ENCODE data around the gene ATL1.
"Not testable (repeated sequence)": the region's sequence is repeated elsewhere in the genome, so short reads cannot be mapped to it uniquely, and the experiment has no call there.

Gene ATL1

DNA sequence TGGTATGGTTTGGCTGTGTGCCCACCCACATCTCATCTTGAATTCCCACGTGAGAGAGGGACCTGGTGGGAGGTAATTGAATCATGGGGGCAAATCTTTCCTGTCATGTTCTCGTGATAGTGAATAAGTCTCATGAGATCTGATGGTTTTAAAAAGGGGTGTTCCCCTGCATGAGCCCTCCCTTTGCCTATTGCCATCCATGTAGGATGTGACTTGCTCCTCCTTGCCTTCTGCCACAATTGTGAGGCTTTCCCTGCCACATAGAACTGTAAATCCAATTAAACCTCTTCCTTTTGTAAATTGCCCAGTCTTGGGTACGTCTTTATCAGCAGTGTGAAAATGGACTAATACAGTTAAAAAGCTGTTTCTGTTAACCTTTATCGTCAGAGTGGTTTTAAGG, 21.9 kb upstream of the ATL1 start:
- DNase-seq, result not testable (repeated sequence)

DNA sequence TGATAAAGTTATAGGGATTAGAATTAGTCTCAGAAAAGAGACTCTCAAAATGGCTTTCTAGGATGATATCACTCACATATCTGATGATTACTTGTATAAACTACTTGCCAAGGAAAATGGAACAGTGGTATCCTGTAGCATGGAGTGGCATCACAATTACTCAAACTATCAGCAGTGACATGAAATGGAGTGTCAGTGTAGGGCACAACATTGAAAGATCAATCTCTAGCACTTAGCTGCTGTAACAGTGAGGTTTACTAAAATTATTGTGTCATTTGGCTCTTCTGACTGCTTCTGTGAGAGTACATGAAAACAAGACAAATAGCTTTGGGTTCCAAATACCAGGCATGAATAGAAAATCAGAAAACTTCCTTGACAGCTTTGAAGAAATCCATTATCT, 20.9 kb upstream of the ATL1 start:
- no peak for DNase-seq

DNA sequence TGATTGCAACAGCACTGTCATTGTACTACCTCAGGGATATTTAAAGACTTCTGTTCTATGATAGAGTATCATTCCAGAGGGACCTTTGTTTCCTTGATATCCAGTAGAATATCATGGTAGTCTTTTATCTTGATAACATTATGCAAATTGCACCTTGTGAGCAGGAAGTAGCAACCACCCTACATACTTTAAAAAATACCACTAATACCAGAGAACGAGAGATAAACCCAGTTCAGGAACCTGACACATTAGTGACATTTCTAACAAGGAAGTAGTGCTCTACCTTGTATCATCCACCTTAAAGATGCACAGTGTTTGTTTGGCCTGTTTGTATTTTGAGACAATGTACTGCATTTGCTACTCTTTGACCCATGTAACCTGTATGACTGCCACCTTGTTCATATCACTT, 18.8 kb upstream of the ATL1 start:
- no peak for DNase-seq

DNA sequence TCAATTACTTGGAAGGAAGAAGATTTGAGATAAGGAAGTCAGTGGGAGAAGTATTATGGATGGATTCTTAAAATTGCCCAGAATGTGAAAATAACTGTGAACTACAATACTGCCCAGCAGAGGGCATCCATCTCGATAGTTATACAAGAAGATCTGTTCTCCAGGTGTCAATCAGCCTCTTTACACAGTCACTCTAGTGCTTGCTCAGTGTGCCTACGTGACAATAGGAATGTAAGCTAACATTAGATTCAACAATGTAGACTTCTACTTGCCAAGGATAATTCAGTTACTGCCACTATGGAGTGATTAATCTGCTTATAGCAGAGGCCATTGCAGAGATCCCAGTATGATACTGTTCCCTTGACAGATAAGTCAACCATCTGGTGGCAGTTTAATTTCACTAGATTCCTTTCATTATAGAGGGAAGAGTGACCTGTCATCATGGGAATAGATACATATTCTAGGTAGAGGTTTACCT, 17.0 kb upstream of the ATL1 start:
- DNase-seq, result peak; percentile 21 to 65

DNA sequence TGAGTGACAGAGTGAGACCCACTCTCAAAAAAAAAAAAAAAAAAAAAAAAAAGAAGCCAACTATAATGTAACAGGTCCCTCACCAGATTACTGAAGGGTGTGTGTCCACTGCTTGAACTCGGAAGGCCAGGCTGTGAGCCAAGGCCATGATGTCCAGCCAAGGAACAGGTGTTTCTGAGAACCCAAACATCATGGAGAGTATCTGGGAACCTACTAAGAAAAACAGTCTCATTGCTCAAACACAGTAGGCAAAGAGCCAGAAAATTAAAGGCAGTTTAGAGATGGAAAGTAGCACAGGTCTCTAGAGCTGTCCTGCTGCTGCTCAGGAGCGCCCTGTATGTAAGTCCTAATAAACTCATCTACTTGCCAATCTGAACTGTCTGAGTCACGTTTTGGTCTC, 15.0 kb upstream of the ATL1 start:
- DNase-seq, result no peak

DNA sequence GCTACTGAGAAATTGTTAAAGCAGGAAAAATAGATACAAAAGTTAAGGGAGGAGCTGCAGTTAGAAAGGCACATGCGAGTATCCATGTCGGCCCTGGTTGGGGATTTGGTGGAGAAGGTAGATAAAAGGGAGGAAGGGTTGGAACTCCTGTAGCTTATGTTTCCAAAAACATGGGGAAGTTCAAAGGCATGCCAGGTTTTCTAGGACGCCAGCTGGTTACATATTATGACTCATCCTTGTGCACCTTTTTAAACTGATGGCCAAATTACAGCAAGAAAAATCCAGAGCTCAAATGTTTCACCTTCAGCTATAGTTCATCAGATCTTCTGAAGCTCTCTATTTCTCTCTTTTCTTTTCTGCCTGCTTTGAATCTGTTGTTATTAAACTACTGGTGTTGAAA, 14.3 kb upstream of the ATL1 start:
- DNase-seq, result no peak

DNA sequence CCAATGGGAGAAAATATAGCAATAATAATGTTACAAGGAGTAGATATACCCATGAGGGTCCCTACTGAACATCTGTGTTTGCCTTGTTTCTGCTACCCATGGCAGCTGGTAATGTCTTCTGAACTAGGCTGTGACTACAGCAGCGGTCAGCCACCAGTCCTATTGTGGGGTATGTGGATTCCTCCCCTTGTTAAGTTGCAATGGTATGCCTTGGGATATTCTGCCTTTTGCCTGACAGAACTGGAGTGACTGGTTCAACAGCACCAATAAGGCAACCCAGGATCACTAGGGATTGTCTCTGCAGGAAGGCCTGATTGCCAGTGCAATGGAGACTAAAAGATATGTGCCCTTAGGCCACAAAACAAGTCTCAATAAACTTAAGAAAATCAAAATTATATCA, 9.7 kb upstream of the ATL1 start:
- DNase-seq, result no peak

DNA sequence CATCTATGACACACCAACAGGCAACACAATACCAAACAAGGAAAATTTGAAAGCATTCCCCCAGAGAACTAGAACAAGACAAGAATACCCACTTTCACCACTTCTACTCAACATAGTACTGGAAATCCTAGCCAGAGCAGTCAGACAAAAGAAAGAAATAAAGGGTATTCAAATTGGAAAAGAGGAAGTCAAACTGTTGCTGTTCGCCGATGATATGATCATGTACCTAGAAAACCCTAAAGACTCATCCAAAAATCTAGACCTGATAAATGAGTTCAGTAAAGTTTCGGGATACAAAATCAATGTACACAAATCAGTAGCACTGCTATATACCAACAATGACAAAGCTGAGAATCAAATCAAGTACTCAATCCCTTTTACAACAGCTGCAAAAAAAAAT, 8.1 kb upstream of the ATL1 start:
- no peak for DNase-seq

DNA sequence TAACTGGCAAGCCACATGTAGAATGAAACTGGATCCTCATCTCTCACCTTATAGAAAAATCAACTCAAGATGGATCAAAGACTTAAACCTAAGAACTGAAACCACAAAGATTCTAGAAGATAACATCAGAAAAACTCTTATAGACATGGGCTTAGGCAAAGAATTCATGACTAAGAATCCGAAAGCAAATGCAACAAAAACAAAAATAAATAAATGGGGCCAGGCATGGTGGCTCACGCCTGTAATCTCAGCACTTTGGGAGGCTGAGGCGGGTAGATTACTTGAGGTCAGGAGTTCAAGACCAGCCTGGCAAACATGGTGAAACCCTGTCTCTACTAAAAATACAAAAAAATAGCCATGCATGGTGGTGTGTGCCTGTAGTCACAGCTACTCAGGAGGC, 7.1 kb upstream of the ATL1 start:
- not testable (repeated sequence) for DNase-seq

DNA sequence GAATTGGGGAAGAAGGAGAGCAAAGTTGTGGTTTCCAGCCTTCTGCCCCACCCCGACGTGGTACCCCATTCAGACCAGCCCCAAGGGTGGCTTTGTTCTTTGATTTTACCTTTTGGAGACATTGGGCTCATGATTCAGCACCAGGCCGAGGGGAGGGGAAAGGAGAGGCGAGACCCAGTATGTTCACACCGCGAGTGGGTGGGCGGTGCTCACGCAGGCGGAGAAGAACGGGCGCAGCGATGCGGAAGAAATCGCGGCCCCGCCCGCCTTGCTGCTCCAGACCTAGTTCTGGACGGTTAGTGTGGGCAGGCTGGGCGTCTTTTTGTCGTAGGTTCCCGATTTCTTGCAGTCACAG, 963 bp downstream of the ATL1 start:
- peak; percentile 52 to 58 for DNase-seq

DNA sequence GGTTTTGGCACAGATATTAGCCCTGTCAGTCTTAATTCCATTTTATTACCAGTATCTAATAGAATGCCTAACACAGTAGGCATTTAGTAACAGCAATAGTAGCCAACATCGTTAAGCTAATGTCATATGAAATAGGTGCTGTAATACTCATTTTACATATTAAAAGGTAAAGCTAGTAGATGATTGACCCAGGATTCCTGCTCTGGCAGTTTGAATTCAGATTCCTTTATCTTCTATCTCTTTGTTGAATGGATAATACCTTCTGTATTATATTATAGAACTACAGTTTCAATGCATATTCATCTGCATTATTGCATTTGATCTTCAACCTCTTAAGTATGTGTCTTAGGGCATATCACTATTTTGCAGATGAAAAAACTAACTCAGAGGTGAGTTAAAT, 2.9 kb downstream of the ATL1 start:
- no peak for DNase-seq

DNA sequence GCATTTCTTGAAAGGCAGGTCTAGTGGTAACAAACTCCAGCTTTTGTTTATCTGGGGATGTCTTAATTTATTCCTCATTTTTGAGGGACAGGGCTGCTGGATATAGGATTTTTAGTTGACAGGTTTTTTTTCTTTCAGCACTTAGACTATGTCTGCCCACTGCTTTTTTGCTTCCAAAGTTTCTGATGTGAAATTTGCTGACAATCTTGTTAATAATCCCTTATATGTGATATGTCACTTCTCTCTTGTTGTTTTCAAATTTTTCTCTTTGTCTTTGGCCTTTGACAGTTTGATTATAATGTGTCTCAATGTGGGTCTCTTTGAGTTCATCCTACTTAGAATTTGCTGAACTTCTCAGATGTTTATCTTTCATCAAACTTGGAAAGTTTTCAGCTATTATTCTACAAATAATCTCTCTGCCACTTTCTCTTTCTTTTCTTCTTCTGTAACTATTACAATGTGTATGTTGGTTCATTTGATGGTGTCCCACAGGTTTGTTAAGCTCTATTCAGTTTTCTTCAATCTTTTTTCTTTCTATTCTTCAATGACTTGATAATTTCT, 9.8 kb downstream of the ATL1 start:
- no peak for DNase-seq

DNA sequence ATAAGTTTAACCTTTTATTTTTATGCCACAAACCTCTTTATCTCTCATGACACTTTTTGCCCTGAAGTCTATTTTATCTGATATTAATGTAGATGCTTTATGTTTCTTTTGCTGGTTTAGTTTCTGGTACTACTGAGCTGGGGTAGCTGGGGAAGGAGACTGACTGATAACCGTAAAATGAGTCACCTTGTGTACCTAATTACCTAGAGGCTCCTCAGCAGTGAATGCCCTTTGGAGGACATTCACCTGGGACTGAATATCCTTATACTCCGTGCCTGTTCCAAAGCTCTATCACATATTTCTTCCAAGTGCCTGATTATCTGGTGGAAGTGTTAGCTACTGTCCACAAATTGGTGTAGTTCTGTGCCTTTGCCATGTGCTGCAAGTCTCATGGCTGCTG, 13.9 kb downstream of the ATL1 start:
- no peak for DNase-seq

DNA sequence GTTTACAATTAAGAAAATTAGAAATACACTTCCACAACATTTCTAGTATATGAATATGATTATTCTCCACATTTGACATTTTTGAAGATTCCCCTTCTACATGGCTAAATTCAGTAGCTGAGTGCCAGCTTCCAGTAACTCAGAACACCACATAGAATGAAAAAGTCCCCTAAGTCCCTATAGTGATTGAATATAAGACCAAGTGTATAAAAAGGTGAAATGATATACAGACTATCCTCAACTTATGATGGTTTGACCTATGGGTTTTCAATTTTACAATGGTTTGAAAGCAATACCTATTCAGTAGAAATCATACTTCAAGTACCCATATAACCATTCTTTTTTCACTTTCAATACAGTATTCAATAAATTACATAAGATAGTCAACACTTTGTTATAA, 15.8 kb downstream of the ATL1 start:
- DNase-seq, result no peak

DNA sequence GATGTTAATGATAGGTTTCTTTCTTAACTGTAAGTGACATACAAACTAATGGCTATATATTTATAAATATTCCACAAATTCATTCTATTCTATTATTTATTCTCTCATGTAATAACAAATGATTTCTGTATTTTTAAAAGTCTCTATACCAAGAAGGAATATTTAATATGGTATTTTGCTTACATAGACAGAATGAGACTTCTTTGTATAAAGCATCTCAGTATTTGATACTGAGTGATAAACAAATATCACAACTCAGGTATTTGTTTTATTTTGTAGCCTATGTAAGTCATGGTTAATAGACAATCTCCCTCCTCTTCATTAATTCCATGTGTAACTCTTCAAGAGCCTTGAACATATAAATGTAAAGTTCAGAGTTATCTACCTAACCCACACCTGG, 18.0 kb downstream of the ATL1 start:
- no peak for DNase-seq

DNA sequence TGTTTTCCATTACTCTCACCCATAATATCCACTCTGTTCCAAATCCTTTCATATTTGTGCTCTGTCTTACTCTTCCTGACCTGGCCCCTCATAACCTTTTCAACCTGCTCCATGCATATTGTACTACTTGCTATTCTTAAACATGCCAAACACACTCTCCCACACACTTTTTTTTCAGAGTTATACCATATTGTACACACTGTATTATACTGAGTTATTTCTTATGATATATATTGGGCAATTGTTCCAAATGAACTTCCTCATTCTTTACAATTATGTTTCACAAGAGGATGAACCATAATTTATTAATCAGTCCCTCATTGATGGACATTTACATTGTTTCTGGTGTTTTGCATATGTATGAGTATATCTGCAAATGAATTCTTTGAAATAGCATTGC, 18.5 kb downstream of the ATL1 start:
- DNase-seq, result no peak

DNA sequence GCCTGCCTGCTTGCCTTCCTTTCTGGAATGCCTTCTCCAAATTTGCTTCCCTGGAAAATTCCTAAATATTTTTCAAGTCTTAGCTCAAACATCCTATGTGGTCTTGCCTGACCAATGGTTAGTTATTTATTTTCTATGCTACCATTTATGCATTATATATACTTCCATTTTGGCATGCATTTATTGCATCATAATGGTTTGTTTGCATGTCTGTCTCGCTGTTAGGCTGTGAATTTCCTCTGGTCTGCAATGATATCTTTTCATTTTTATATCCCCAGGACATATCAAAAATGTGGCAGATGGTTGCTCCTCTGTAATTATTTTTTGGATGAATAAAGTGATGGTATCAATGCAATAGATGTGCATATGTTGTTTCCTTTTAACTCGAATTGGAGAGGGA, 30.5 kb downstream of the ATL1 start:
- DNase-seq, result no peak

DNA sequence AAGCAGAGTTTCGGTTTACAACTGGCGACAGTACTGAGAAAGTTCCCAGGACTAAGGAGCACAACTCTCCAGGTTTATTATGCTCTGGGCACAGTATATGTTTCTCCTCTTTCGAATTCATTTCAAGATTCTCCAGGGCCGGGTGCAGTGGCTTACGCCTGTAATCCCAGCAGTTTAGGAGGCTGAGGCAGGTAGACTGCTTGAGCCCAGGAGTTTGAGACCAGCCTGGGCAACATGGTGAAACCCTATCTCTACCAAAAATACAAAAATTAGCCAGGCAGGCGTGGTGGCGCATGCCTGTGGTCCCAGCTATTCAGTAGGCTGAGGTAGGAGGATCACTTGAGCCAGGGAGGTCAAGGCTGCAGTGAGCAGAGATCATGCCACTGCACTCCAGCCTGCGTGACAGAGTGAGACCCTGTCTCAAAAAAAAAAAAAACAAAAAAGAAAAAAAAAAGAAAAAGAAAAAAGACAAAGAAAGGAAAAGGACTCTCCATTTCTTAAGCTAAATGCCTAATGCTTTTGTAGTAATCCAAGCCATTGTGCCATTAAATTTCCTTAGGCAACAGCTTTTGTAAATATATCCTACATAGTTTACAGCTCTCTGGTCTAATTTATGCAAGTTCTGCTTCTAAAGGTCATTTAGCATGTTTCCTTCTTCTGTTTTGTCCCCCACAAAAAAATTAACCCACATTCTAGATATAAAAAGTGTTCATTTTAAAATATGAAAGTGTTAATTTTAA, 34.8 kb downstream of the ATL1 start:
- DNase-seq, result no peak

DNA sequence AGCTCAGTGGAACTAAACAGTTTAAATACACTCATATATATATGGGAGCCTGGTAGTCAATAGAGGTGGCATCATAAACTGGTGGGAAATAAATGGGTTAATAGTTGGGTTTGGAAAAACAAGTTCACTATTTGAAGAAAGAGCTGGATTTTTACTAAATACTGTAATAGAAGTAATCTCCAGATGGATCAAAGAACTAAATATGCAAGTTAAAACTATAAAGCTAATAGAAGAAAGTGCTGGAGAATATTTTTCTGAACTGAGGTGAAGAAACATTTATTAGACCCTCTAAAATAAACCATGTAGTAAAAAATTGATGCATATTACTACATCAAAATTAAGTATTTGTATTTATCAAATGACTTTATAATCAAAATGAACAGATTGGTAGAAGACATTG, 38.8 kb downstream of the ATL1 start:
- no peak for DNase-seq

DNA sequence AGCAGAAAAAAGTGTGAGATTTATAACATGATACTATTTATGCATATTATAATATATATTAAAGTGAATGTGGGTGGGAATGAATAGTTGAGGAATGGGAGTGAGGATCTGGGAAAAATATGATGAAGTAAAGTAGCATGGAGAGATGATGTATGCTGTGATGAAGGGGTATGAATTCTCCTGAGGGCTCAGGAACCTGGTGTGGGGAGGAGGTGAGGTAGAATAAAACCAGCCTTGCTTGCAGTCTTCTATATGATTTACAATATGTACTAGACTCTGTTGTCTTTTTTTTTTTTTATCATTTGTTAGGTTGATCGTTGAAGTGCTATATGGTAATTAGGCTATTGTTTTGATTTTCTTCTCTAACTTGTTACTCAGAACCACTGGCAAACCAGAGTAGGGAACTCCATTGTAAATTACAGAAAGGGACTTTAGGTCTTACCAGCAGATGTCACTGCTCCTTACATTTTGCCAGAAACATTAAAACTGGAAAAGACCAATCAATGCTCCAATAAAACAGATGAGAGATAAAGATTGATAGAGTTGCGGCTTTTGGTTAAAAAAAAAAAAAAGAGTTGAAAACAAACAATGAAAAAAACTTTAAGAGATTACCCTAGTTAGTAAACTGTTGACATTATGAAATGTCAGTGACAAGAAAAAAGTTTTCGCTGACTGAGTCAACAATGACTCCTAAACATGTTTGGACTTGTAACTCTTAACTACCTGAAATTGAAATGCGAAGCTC, 39.9 kb downstream of the ATL1 start:
- DNase-seq, result no peak

DNA sequence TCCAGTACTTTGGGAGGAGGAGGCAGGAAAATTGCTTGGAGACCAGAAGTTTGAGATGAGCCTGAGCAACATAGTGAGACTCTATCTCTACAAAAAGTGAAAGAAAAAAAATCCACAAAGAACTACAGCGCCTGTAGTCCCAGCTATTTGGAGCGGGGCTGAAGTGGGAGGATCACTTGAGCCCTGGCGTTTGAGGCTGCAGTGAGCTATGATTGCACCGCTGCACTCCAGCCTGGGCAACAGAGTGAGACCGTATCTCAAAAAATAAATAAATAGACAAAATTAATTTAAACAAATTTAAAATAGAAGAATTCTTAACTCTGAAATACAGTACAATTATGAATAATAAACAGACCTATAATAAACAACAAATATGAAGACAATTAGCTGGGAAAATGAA, 40.9 kb downstream of the ATL1 start:
- no peak for DNase-seq

DNA sequence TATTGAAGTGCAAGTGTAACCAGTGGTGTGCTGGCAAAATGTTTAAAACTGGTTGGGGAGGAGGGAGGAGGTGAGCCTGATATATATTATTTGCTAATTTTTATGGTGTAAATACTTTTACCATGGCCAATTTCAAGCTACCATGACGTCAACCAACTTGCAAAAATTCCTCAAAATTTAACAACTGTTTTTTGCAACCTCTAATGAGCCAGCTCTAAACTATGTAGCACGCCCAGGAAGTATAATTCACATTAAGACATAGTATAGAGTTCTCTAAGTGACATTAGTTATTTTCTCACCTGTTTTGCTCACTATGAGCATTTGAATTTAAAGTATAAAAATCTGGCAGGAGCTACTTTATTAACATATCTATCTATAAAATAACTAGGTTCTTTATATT, 41.4 kb downstream of the ATL1 start:
- DNase-seq, result no peak

DNA sequence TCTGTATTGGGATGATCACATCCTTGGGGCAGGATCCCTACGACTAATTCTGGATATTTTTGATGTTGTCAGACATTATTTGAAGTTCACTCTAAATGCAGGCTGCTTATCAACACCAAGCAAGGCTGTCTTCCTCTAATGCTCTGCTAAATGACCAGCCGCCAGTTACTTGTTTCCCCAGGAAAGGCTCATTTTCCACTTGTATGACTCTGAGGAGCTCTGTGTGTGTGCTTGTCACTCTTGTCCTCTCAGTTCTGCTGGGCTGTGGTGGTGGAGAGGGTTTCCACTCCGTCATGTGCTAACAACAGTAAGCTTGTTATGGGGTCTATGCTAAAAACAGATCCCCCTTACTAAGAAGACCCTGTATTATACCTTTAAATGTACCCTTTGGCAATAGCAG, 42.1 kb downstream of the ATL1 start:
- no peak for DNase-seq

DNA sequence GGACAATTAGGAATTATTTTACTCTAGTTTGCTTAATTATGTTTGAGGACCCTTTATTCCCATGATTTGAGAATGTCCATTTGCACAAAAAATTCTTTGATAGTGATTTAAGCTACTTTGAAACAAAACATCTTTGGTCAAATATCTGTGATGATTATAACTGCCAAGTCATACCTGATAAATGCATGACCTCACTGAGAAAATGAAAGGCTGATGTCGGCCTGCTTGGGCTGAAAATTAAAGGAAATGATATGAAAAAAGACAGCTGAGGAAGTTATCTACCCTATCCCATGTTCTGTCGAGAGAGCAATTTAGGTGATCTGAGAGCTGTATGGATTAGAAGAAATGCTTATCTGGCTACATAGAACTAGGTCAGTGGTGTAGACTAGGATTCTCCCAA, 43.6 kb downstream of the ATL1 start:
- no peak for DNase-seq

DNA sequence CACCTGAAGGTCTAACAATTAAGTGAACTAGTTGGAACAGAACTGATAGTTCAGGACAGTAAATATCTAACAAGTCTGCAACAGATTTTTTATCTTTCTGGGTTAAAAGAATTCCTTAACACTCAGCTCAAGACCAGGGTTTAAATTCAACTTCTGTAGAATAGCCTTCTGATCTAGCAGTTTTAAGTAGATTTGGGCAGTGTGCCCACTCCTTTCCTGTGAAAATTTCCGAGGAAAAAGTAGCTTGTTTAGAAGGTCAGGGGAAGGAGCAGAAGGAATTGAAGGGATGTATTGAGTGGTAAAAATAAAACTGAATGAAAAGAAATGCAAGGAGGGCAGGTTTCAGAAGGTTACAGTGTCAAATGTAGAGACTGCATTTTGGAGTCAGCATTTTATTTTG, 45.8 kb downstream of the ATL1 start:
- no peak for DNase-seq
